HG03025 (cell line): Measurements from ENCODE around the gene RRH.
"Not testable (repeated sequence)": the region's sequence is repeated elsewhere in the genome, so short reads cannot be mapped to it uniquely, and the experiment has no call there.

Experiments used
- ATAC-seq: cut with Tn5 transposase; IDR thresholded peaks from one replicate; pipeline ENCODE4 v1.9.1; 2021; ENCODE audit warnings: mild to moderate bottlenecking, moderate library complexity; ENCODE audit not compliant: unreplicated experiment, low FRiP score

The RRH gene, protein sequence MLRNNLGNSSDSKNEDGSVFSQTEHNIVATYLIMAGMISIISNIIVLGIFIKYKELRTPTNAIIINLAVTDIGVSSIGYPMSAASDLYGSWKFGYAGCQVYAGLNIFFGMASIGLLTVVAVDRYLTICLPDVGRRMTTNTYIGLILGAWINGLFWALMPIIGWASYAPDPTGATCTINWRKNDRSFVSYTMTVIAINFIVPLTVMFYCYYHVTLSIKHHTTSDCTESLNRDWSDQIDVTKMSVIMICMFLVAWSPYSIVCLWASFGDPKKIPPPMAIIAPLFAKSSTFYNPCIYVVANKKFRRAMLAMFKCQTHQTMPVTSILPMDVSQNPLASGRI

DNA sequence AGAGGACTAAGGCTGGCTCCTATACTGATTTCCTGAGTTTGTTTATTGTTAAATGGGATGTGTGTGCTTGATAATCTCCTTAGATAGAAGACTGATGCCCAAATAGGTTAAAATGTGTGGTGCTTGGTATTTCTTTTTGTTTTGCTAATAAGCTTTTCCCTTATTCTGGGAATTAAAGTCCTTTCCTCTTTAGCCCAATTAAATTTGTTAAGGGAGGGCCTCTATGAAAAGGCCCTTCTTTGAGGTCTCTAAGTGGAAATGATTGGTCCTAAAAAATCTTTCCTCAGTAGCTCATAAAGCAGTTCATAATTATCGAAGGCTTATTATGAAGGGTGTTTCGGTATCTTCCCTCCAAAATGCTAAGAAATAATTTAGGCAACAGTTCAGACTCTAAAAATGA lies at the start of gene RRH:
Gene RRH, plus strand, starts transcription at position 301 of the 400 bp plus-strand sequence. Its CDS starts 56 bp downstream, at position 357.
- ATAC-seq = no peak

DNA sequence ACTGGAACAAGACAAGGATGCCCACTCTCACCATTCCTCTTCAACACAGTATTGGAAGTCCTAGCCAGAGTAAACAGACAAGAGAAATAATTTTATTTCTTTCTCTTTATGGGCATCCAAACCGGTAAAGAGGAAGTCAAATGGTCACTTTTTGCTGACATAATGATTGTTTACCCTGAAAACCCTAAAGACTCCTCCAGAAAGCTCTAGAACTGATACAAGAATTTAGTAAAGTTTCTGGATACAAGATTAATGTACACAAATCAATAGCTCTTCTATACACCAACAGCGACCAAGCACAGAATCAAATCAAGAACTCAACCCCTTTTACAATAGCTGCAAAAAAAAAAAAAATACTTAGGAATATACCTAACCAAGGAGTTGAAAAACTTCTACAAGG lies 45.7 kb upstream of the RRH start:
- ATAC-seq = not testable (repeated sequence)

DNA sequence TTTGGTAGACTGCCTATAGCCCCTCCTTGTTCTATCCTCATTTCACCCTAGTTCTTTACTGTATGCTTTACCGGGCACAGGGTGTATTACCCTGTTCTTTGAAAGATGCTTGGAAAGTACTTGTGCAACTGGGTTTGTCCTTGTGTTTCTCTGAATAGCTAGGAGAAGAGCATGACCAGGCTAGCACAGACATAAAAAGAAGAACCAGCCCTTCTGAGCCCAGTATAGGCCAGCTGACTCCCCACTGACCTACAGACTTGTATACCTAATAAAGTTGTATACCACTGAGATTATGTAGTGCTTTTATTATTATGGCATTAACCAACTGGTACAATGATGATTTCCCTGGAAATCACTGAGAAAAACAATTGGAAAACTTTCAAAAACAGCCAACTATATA lies 40.9 kb upstream of the RRH start:
- no peak for ATAC-seq

DNA sequence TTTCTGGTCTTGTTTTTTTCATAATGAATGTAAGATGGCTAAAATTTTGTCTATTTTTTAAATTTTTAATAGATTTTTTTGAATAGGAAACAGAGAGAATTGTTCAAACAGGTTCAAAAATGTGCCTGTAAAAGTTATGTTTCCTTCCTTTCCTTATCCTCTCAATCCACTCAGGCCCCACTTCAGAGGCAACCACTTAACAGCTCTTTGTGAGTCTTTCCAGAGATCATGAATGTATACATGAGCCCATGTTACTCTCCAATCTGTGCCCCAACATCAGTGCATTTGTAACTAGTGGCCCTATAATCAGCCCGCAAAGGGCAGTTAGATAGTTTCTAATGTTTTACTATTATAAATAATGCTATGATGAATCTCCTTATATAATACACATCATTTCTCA lies 40.0 kb upstream of the RRH start:
- ATAC-seq = no peak

DNA sequence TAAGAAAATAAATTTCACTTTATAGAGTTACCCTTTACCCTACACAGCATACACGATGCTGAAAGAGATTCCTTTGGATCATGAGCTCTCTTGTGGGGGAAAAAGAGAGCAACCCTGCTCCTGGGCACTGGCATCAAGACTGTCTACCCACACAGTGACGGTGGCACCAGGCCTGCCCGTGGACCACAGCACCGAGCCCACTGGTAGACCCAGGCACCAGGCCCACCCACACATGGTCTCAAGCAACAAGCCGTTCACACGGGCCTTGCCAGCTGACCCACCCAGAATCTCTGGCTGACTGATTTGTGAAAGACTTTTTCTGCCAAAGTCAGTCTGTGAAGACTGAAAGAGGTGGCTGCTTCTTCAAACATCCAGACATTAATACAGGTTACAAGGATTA lies 32.7 kb upstream of the RRH start:
- ATAC-seq = no peak

DNA sequence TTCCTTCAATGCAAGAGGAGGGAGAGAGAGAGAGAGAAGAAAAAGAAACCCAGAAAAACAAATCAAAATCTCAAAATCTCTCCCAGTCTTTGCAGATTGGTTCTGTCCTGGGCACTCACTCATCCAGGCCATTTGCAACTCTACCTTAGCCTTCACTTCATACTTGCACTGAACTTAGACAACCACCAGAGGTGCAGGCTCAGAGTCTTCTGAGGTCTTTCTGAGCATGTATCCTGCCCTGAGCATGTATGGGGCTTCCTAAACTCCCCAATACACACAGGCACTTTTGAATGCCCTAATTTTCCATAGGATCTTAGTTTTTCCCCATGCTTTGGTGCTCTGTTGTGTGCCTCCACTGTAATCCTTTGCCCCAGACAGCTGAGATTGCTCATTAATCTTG lies 28.9 kb upstream of the RRH start:
- ATAC-seq = no peak

DNA sequence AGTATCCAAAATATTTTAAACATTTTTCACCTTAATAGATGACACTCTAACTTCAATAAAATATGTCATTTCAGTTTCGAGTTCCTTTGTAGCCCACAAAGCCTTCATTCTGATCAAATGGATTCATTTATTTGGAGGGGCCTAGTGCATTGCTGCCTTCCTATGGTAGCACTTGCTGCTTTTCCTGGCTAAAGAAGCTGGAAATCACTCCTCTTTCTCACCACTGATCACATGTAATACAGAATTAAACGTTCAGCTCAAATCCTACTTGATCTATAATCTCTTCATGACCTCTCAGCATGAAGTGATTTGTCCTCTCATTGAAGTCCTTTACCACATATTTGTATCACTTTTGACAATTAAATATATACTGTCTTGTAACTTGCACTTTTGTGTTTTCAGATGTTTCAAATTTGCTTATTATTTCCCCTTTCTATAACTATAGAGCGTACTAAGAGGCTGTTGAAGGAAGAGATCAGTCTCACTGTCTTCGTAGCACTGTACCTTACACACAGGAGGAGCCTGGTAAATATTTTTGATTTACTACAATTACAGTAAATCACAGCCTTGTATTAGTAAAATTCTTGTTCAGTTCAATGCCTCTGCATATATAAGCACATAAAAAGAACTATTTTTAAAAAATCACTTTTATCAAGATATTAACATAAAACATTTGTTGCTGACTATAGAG lies 26.5 kb upstream of the RRH start:
- ATAC-seq = no peak

DNA sequence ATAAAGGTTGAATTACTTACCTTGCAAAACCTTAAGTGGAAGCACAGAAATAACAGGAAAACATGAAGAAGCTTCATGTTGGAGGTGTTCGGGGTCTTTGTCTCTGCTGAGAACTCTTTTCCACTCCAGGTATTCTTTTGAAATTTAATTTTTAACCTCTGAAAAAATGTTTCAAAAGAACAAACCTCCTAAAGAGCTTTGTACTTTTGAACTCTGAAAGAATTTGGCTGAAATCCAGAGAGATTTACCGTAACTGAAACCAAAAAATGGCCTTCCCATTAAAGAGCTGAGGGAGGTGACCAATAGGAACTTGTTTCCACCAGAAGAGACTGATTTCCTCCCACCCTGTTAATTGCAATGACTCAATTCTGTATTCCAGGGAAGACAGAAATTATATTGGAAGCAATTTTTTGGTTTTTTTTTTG lies 25.9 kb upstream of the RRH start, which contains the start of gene CFI:
Gene CFI, minus strand, starts transcription at position 105 of the 425 bp plus-strand sequence. Its CDS starts 28 bp downstream, at position 77.
- no peak for ATAC-seq

DNA sequence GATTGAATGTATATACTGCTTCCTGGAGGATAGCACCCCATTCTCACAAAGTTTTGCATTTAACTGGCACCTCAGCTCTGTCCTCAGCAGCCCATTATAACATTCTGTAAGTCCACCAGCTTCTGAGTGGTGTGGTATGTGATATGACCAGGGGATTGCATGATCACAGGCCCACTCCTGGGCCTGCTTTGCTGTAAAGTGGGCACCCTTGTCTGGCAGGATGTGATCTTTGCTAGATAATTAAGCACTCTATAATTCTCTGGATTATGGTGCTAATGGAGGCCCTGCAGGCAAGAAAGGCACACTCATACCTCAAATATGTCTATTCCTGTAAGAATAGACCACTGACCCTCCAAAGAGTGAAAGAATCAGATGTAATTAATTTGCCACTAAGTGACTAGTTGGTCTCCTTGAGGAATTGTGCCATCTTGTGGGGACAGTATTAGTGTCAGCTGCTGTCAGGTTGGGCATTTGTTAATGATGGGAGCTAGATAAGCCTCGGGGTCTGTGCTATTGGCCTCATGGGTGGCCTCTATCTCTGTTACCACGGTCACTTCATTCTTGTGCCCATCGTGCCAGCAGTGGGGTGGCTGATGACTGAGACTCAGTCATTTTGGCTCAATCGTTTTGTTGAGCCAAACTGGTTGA lies 23.7 kb upstream of the RRH start:
- peak; percentile 51 for ATAC-seq

DNA sequence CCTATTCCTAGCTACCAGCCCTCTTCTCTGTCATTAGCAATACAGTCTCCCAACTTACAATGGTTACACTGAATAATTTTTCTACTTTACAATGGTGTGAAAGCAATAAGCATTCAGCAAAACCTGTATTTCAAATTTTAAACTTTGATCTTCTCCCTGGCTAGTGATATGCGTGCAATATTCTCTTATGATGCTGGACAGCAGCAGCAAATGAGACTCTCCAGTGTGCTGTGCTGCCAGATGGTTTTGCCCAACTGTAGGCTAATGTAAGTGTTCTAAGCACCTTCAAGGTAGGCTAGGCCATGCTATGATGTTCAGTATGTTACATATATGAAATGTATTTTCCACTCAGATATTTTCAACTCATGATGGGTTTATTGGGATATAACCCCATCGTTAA lies 18.1 kb upstream of the RRH start:
- ATAC-seq = no peak

DNA sequence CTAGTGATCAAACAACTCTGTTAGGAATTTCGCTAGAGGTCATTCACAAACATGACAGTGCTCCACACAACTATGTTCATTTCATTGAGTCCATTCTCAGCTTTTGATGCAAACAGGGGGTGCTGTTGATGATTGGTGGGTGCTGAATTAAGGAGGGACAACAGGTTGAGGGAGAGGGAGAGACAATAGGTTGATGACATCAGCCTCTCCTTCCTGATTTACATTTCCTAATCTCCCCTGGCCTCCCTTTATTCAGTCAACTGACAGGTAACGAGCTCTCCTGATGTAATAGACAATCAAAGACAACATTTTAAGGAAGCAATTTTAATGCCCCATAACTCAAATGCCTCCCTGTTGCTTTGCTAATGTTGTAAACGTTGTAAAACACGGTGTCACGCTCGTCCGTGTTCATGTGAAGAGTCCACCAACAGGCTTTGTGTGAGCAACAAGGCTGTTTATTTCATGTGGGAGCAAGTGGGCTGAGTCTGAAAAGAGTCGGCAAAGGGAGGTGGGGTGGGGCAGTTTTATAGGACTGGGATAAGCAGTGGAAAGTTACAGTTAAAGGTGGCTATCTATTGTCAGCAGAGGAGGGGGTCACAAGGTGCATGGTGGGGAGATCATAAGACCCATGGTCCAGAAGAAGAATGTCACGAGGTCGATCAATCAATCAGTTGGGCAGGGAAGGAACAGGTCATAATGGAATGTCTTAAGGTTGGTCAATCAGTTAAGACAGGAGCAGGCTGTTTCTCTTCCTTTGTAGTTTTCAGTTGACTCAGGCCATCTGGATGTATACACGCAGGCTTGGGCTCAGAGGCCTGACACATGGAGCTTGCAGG lies 17.0 kb upstream of the RRH start:
- ATAC-seq = no peak

DNA sequence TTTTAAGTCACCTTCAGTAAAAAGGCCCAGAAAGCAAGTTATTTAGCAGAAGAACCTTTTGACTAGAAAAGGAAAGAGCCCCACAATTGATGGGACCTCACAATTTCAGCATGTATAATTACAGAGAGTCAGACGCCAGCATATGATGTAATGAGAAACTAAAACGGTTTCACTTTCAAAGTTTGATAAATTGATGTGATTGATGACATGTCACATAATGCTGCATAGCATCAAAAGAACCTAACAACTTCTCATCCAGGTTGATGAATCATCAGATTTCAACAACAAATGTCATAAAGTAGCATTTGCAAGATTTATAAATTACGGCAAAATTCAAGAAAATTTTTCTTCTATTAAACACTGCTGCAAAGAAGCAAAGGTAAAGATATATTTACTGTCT lies 16.1 kb upstream of the RRH start:
- ATAC-seq = no peak

DNA sequence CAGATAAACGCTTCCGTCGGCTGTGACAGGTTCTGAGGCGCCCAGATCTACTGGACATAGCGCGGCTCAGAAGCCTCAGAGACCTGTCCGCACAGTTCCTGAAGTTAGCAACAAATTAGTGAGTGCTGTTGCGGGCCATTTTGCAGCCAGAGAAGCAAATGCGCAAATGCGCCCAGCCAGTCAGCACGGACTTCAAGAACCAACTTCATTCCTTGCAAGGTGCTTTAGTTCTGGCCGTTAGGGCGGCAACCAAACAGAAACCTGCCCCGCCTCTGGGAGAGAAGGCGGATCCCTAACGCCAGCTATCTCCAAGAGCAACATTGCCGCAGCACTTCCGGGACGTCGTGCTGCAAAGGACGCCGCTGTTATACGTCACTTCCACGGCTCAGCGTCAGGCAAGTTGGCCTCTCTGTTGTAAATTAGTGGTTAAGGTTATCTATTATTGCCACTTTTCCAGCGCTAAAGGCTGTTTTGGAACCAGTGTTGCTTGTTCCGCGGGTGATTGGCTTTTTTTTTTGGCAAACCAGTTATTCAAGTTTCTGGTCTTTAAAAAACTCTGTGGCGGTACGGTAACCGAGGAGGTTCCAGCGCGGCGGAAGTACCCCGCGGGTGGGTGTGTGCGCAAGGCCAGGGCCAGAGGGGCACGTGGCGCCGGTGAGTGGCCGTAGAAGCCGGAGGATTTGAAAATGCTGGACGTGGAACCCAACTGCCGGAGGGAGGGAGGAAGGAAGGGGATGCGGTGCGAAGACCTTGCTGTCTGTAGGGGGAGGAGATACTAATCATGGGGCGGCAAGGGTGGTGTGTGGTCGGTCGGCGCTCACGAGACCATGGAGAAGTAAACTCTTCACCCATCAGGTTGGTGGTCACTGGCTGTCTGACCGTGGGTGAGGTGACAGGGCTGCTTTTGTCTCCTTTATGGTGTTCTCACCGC lies 12.4 kb upstream of the RRH start, which contains the start of gene GAR1:
Gene GAR1, plus strand, starts transcription at position 612 of the 931 bp plus-strand sequence. CDS start 403 bp downstream, outside the sequence.
- peak; percentile 100 for ATAC-seq

DNA sequence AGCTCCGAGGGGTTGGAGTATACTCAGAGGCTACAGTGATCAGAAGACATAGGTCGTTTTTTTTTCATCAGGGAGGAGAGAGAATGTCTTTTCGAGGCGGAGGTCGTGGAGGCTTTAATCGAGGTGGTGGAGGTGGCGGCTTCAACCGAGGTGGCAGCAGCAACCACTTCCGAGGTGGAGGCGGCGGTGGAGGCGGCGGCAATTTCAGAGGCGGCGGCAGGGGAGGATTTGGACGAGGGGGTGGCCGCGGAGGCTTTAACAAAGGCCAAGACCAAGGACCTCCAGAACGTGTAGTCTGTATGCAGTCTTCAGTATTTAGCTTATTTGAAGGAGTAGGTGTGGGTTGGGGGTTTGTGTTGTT lies 11.7 kb upstream of the RRH start:
- no peak for ATAC-seq

DNA sequence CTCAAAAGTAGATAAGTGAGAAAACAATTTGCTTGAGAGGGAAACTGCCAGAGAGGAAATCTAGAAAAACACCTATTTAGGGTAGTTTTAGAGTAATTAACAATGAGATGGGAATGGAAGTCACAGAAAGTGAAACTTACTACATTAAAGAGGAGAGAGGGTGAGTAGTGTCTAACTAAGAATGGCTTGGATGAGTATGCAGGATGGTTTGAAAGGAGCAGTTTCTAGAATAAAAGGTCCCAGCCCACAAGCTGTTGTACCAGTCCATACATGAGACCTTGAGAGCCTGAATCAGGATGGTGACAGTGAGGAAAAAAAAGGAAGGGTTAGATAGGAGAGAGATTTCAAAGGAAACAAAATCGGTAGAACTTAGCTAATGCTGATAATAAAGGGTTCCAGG lies 10.9 kb upstream of the RRH start:
- ATAC-seq = no peak

DNA sequence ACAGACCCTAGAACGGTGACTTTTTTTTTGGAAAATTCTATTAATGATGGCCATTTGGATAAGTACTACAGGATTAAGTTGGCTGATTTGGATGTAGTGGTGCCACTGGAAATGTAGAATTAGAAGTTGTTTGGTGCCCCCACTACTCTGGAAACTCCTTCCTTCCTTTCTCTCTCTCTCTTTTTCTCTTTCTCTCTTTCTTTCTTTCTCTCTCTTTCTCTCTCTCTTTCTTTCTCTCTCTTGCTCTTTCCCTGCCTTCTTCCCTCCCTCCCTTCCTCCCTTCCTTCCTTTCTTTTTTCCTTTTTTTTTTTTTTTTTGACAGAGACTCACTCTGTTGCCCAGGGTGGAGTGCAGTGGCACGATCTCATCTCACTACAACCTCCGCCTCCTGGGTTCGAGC lies 9.5 kb upstream of the RRH start:
- ATAC-seq = no peak

DNA sequence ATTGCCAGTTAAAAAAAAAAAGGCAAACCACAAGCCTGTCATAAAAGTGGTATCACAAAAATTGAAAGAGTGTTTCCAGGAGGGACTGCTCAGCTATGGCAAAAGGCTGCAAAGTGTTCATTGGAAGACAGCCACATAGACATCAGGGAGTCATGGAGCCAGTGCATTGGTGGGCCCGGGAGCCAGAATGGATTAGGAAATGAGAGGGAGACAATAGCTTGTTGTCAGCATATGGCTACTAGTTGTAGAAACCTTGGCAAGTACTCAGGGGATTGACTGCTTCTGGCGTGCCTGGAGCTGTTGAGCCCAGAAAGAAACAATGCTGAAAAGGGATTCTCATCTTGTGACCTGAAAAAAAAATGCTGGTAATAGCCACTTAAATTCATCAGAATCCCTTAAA lies 7.2 kb upstream of the RRH start:
- no peak for ATAC-seq

DNA sequence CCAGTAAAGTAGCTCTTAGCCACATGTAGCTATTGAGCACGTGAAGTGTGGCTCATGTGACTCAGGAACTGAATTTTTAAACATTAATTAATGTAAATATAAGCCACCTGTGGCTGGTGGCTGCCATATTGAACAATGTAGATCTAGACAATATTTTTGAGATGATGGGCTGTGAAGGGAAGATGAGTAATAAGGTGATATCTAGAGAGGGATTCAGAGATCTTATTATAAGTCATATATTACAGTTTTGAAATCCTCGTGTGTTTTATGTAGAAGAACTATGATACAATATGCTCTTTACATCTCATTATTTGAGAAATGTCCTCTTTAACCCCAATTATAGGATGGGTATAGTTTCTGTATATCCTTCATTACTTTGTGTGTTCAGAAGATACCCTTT lies 6.6 kb upstream of the RRH start:
- ATAC-seq = no peak

DNA sequence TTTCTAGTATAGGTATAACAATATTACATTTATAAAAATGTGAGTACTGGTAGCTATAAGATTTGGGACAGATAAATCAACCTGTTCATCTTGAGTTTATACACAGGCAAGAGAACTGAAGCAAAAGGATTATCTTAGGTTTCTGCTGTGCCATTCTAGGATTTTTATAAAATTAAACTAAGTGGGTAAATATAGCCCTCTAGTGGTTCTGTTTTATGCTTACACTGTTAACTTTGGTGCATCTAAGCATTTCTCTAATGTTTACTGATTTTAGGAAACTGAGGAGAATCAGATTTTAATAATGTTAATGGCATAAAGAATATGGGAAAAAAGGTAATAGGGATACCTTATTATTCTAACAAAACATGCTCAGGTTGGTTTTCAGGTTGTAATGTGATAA lies 1.1 kb upstream of the RRH start:
- ATAC-seq = no peak

DNA sequence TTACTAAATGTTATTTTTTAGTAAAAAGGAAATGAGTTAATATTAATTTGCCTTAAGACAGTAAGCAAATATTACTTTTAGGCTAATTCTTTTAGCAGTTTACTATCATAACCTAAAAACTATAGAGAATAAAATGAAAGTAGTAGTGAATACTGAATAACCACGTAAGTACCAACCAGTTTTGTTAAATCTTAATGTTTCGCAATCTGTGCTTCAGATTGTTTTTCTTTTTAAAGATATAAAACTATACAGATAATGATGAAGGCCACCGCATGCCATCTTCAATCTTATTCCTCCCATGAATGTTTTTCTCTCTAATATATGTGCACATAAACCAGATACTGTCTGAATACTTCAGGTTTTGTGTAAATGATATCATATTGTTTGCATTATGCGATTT lies 6.0 kb downstream of the RRH start:
- no peak for ATAC-seq
